Stimulated activated CD4-positive, alpha-beta T cell treated with anti-CD3 and anti-CD28 coated beads, Interleukin-1b, Interleukin-23, amount 100 ng/mL, for 4 hours (primary cell): ENCODE data around the gene HMGN2.

ENCODE experiments used
- DNase-seq, 2 donors: peaks; one replicate each; pipeline ENCODE4 v3.0.0-alpha.2; 2020; ENCODE audit warnings: low read depth in 2 of 2

Gene HMGN2

DNA sequence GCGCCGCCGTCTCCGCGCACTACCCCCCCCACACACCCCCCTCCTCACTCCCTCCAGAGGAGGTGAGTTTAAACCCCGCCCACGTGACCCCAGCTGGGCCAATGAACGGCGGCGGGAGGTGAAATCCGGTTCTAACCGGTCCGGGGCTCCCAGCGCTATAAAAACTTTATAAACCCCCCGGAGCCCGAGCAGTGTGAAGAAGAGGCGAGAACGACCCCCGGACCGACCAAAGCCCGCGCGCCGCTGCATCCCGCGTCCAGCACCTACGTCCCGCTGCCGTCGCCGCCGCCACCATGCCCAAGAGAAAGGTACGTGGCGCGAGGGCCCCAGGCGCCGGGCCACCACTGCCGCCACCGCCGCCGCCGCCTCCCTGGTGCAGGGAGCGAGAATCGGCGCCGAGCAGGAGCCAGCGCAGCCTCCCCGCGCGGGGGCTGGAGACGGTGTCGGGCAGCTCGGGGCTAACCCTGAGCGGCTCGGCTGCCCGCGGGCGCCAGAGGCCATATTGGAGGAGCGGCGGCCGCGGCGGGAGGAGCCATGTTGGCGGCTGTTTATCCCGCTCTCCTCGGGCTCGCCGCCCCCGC, at the start of gene HMGN2:
HMGN2 (plus strand) TSS at position 121 of the 581 bp plus-strand sequence; CDS start at position 294, 173 bp downstream.
- DNase-seq = peak; percentile 85 to 87

DNA sequence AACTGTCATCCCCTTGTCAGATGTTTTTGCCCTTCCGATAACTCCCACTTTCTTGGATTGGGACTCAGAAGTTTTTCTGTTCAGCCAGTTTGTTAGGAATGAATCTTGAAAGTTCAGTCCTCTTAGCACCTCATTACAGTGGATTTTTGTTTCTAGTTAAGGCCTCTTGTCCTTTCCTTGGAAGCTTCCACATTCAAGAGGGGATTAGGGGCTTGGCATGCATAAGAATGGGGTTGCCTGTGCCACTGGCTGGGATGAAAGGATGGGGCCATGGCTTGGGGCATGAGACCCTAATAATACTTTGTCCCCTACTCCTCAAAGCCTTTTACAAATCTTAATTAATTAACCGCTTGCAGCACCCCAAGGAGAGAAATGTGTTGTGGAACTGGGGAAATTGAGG, 42.5 kb upstream of the HMGN2 start:
- DNase-seq = no peak

DNA sequence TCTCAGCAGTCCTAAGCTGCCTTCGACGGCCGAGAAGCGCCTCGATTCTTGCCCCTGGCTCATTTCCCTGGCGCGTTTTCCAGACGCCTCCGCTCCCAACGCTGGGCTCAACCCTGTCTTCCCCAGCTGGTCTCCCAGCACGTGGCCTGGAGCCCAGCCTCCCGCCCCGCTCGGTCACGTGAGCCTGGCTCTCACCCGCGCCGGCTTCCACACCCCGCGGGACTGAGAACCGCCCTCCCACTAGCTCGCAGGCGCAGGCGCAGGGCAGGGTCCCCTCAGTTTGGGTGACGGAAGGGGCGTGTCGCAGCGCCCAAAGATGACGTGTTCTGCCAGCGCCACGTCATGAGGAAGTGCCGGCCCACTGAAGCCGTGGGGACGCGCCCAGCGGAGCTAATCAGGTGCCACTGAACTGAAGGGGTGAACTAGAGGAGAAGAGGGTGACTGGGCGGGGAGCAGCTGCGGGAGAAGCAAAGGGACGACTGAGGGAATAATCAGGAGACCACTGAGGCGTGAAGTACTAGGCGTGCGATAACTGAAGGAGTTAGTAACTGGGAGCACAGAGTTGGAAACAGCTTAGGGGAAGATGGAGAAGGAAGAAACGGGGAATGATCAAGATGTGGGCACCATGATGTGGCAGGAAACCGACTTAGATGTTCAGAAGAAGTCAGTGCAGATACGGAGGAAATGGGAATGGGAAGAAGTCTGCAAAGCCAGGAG, 40.1 kb upstream of the HMGN2 start, which contains the start of gene DHDDS:
DHDDS (plus strand) TSS at position 343 of the 717 bp plus-strand sequence. CDS start 625 bp downstream, outside the sequence.
- peak; percentile 97 for DNase-seq

DNA sequence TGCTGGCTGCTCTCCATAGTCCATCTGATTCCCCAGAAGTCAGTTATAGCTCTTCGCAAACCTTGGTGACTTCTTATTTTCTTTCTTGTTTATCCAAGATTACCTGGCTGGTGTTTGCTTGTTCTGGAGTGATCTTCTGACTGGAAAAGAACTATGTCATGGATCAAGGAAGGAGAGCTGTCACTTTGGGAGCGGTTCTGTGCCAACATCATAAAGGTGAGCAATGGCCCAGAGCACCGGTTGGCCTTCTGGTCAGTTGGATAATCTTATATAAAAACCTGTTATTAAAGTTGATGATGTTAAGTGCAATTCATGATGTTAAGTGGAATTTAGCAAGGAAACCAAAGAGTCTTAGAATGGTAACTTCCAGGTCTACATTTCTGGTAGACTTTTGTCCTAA, 39.4 kb upstream of the HMGN2 start:
- DNase-seq = no peak

DNA sequence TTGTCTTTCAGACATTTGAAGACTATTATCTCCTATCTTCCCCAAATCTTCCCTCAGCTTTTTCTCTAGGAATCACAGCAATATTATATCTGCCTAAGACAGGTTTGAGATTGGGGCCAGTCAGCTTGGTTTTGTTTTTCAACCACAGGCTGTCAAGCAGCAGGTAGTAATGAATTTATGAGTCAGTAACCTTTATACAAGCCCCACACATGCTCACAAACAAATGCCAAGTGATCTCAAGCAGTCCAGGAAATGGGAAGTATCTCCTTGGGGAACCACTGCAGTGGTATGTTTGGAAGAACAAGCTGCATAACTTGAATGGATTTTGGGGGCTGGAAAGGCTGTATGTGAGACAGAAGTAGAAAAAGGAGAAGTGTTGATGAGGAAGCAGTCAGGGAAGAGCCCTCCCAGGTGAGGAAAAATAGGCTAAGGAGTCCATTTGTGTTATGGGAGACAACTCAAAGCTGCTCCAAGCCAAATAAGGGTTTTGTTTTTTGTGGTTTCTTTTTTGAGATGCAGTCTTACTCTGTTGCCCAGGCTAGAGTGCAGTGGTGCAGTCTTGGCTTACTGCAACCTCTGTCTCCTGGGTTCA, 38.0 kb upstream of the HMGN2 start:
- DNase-seq = no peak

DNA sequence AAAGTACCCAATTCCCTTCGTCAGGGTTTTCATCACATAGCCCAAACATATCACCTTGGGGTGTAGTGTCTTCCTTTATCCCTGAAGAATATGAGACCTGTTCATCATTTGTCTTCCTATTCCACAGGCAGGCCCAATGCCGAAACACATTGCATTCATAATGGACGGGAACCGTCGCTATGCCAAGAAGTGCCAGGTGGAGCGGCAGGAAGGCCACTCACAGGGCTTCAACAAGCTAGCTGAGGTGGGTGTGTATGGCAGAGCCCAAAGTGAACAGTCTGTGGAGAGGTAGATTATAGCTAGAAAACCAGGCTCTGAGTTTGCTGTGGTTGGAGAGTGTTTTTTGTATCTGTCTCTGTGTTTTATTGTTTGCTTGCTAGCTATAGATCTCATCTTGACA, 34.2 kb upstream of the HMGN2 start:
- DNase-seq = no peak

DNA sequence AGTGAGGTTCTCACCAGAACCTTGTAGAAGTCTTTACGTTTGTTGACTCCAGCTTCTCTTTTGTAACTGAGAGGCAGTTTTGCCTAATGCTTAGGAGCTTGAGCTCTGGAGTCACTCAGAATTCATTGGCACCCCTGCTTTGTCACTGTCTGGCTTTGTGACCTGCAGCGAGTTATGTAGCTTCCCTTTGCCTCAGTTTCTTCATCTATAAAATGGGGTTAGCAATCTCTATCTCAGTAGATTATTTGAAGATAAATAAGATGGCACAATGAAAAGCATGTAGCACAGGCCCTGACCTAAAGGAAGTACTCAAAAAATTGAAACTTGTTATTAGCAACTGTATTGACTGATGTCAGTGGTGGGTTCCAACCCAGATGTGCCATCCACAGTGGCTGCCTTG, 32.0 kb upstream of the HMGN2 start:
- no peak for DNase-seq

DNA sequence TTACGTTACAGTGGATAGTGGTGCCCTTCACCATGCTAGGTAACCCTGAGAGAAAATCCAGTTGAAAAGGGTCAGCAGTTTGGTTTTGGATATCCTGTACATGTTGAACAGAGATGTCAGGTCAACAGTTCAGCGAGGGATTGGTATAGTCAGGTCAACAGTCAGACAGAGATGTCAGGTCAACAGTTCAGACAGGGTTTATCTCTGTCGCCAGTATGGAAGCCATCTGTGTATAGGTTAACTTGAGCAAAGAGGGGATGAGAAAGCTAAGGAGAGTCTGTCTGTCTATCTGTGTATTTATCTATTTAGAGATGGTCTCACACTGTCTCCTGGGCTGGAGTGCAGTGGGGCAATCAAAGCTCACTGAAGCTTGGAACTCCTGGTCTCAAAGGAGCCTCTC, 22.4 kb upstream of the HMGN2 start:
- DNase-seq = no peak

DNA sequence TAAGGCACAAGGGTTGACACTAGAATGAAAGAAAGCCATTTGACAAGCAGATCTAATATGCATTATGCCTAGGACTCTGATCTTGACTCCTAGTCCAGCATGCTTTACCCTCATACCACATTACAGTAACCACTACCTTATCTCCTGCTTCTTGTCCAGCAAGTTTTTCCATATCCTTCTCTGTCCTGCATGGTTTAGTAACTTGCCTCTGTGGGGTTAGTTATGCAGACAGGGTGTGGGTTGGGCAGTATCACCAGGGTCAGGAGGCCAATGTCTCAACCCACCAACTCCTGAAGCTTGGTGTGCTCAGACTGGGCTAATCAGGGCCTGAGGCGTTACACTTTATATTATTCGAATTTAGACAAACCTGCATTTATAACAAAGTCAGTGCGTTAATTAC, 21.3 kb upstream of the HMGN2 start:
- DNase-seq = no peak

DNA sequence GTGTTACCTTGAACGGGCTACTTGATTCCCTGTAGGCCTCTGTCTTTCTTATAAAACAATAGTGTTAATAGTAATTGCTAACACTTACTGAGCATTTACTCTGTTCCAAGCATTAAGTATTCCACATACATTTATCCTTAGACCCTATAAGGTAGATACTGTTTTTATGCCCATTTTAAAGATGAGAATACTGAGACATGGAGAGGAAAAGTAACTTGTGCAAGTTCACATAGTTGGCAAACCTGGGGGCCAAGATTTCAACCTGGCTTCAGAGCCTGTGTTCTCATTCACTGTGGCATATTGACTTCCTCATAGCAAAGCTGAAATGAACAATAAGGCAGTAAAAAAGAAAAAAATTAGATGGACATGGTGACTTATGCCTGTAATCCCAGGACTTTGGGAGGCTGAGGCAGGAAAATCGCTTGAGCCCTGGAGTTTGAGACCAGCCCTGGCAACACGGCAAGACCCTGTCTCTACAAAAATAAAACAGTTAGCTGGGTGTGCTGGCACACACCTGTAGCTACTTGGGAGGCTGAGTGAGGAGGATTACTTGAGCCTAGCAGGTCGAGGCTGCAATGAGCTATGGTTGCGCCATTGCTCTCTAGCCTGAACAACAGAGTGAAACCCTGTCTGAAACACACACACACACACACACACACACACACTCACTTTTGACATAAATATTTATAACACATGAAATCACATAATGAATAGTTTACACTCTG, 19.6 kb upstream of the HMGN2 start:
- DNase-seq = no peak

DNA sequence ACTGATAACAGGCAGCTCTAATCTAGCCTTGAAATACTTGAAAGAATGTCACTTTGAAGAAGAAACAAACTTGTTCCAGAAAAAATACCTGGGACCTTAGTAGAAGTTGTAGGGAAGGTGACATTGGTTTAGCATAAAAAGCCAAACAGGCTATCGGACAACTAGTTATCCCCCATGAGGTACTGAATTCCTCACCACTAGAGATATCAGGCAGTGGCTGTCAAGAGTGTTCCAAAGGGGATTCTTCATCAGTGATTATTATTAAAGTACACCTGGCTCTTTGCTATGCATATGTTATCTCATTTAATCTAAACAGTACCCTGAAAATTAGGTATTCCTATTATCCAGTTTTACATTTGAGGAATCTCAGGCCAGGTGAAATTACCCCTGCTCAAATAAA, 13.1 kb upstream of the HMGN2 start:
- no peak for DNase-seq

DNA sequence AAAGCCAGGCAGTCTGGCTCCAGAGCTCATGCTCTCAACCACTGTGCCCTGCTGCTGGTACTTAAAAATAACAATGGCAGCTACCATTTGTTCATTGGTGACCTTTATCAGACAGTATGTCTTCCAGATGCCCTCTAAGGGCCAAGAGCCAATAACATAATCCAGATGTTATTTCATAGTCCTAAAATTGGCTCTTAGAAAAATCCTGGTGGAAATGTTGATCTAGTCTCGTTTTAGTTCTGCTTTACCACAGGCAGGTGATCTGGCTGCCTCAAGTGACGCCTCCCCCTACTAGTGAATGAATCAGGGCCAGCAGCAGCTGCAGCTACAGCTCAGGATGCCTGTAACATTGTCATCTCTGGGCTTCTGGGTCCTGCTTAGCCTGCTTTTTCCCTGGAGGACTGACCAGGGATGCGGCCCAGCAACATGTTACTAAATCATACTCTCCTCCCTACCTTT, 12.6 kb upstream of the HMGN2 start:
- no peak for DNase-seq

DNA sequence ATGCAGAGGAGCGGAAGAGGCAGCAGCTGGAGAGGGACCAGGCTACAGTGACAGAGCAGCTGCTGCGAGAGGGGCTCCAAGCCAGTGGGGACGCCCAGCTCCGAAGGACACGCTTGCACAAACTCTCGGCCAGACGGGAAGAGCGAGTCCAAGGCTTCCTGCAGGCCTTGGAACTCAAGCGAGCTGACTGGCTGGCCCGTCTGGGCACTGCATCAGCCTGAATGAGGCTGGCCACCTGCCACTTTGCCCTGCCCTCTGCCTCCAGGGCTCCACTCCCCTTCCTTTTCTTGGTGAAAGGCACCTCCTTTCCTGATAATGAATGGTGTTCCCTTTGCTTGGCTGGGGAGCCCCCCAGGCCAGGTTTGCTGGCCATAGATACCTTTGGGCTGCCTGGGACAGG, 3.3 kb upstream of the HMGN2 start:
- DNase-seq = no peak

DNA sequence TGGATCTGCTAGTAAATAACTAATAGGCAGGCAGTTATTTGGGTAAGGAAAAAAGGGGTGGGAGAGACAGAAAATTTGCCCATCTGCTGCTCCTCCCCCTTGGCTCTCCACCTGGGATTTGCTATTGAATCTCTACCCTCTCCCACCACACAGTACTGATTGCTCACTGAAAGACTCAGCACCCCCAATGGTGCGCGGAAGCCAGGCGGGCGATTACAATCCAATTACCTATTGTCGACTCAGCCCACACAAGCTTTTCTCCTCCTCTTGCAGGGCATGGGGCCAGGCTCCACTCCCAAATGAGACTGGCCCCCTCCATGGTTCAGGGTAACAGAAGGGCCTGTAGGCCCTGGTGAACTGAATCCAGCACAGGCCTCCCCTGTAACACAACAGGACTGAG, 2.7 kb upstream of the HMGN2 start:
- DNase-seq = no peak

DNA sequence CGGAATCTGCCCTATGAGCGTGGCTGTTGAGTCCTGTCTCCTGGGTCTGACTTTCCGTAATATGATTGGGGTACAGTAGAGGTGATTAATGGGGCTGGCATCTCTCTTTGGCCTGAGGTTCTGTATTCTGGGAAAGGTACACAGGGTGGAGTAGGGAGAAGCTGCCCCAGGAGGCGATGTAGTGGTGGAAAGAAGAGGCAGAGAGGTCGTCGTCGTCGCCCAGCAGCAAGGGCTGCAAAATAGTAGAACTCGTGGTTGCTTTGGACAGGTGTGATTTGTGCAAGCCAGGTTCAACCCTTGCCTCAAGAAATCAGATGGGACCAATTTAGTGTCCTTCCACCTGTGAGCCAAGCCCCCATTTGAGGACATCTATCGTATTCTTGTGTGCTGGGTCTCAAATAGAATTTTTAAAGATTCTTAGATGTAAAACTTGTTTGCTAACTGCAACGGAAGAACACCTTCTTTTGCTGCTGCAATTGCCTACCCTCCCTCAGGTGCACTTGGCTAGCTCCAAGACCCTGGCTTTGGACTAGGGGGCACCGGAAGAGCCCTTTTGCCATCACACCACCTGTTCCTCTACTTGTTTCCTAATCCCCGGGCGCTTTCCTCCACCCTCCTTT, 1.3 kb upstream of the HMGN2 start:
- no peak for DNase-seq

DNA sequence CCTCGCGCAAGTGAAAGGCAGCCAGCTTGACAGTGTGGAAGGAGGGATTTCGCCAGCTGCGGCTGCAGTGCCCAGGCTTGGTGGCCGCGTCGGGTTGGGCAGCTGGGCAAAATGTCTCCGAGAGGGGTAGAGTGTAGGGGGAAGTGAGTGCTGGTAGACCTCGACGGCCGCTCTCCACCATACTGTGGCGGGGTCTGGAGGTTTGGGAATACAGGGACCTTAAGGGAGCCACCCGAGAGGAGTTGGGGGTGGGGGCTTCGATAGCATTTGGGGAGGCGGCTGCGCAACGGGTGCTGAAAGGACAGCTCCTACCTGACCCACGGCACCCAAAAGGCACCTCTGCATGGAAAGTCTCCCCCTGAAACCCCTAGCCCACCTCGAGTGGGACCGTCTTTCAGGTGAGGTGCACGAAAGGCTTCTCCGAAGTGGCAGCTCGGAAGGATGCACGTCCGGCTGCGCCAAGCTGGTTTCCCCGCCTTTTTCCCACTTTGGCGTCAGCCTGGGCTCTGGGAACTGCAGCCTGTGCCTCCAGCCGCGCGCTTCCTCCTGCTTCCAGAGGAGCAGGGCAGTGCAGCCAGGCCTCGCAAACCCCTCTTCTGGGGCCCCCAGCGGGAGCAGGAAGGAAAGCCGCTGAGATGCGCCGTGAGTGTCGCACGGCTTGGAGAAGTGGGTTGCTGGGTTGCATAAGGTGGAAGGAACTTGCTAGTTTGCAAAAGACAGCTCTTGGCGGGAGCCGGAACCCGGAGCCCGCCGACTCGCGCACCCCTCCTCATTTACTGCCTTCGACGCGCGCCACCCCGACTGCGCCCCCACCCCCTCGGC, 531 bp upstream of the HMGN2 start:
- DNase-seq = peak; percentile 4 to 33

DNA sequence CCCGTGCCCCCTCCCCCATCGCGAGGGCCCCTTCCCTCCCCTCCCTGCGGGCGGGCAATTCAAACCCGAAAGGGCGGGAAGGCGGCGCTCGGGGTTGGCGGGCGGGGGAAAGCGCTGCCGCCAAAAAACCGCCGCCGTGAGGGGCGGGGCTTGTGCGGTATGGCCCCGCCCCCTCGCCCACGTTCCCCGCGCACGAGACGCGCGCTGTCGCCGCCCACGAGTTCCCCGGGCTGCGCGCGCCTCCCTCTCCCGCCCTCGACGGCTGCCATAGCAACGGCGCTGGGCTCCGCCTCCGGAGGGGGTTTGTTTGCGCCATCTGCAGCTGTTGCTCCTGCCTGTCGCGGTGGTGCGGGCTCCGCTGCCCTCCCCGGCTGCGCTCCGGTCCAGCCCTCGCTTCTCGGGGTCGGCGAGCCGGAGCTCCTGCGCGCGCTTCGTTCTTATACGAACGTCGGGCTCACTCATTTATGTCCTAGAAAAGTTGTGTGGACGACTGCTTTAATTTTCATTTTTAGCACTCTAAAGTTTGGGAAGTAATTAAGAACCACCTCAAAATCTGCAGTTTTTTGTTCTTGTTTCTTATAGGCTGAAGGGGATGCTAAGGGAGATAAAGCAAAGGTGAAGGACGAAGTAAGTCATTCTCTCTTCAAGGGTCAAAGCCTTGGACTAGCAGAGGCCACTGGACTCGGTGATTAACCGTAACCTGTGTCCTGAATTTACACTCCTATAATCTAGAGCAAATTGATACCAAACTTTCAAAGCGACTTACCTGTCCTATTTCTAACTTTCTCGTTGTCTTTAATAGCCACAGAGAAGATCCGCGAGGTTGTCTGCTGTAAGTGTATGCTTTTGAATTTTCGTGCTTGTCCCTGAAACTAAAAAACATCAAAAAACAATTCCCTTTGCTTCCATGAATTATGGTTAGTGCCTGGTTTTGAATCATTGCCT, 933 bp downstream of the HMGN2 start:
- DNase-seq = peak; percentile 94 to 96

DNA sequence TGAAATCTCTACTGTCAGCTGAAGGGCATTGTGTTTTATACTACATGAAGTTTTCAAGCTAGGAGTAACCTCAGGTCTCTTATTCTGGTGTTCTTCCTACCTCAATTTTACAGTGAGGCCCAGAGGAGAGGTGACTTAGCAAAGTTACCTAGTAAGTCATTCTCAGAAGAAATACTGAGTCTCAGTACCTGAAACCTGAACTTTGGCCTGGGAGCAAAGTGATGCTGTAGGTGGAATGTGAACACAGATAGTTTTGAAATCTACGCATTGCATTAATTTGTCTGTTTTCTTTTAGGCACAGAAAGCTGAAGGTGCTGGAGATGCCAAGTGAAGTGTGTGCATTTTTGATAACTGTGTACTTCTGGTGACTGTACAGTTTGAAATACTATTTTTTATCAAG, 2.6 kb downstream of the HMGN2 start:
- no peak for DNase-seq

DNA sequence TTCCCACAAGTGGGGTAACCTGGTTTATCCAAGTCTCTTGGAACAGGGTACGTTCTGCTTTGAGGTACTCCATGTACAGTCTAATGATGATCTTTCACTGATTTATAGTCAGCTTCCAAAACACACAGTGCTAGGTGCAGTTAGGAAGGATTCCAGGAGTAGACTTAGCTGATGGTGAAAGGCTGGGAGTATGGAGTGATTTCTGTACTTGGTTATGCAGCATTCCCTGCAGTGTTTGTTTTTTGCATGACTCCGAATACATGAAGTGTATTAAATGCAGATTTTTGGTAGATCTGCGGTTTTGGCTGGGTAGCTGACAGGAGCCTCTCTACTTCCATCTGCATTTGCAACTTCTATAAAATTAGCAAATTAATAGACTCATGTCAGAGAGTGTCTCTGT, 3.7 kb downstream of the HMGN2 start:
- no peak for DNase-seq

DNA sequence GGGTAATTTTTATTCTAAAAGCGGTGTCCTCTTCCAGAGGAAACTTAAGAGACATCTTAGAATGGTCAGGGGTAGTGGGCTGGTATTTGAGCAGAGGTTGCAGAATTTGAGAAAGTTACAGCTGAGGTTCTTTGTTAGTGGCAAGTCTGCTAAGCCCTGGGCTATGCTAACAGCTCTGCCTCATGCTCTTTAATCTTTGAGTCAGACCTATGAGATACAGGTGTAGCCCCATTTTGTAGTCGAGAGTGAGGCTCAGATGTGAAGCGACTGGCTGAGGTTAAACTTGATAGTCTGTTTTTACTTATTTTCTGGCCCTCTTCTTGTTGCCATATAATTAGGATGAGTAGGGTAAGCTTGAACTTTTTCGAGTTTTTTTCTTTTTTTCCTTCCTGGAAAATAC, 4.7 kb downstream of the HMGN2 start:
- DNase-seq = no peak
